Stimulated activated CD8-positive, alpha-beta memory T cell treated with anti-CD3 and anti-CD28 coated beads, Interleukin-15, amount 100 ng/mL, for 1 hour (primary cell): Measurements from ENCODE around the gene AMPD3.
A peak's percentile ranks its signal among the peaks of the same experiment; 100 is the strongest.

Experiments
- DNase-seq: peaks from one replicate; pipeline ENCODE4 v3.0.0-alpha.2; 2020; ENCODE audit warnings: low read depth

AMPD3 gene

GRCh38 chr11:10540915-10541560 is 86.0 kb downstream of the AMPD3 start, which contains the start of gene RNF141:
Gene RNF141 (minus strand): TSS chr11:10541187. CDS start chr11:10534158, 7,029 bp downstream.
- DNase-seq, result peak; percentile 95

GRCh38 chr11:10541561-10541930 is 86.5 kb downstream of the AMPD3 start:
- DNase-seq, result no peak

GRCh38 chr11:10542776-10543175 is 87.7 kb downstream of the AMPD3 start:
- DNase-seq, result no peak

- no peak for DNase-seq
Measured at GRCh38 chr11:10543782-10544181, 88.7 kb downstream of the AMPD3 start.

- no peak for DNase-seq
Measured at GRCh38 chr11:10544491-10545465, 89.7 kb downstream of the AMPD3 start.

- DNase-seq, result no peak
Measured at GRCh38 chr11:10550503-10551289, 95.6 kb downstream of the AMPD3 start.

- no peak for DNase-seq
Measured at GRCh38 chr11:10551290-10551592, 96.2 kb downstream of the AMPD3 start.

- DNase-seq, result no peak
Measured at GRCh38 chr11:10551845-10552352, 96.8 kb downstream of the AMPD3 start.

GRCh38 chr11:10556590-10556989 is 101.5 kb downstream of the AMPD3 start:
- no peak for DNase-seq
